GM23248 (cell line): ENCODE results near the gene TUBB2A.

Source experiments
- EZH2 ChIP-seq: fragments of 200-600 bp; sonication (generic); IDR thresholded peaks from 2 replicates; pipeline ENCODE4 v1.6.1; 2018; ENCODE audit warnings: antibody characterized with exemption, mild to moderate bottlenecking; ENCODE audit not compliant: insufficient read depth, poor library complexity, severe bottlenecking
- EZH2phosphoT487 ChIP-seq: fragments of 200-600 bp; sonication (generic); IDR thresholded peaks from 2 replicates; pipeline ENCODE4 v1.6.1; 2018; ENCODE audit warnings: antibody characterized with exemption, moderate library complexity, mild to moderate bottlenecking, low read depth; ENCODE audit not compliant: insufficient read depth

- TF ChIP-seq EZH2 (no peak), EZH2phosphoT487 (no peak)
Observed at GRCh38 chr6:3206339-3207015, 49.1 kb upstream of the TUBB2A start.
